Neural cell (in vitro differentiated cells): ENCODE results near the gene HPSE2. TPM values are rescaled to one million over a fixed set of nuclear protein-coding genes. Genes with fewer than 3 reads are reported as not detected.

Source experiments
- H2AFZ ChIP-seq: fragments of 200-600, 300-800 bp; sonication (generic), shearing (Covaris generic); 2 replicates; pipeline ENCODE4 v1.6.0; 2014; ENCODE audit warnings: low read depth, mild to moderate bottlenecking, antibody characterized with exemption, low read length, moderate library complexity
- H3F3A ChIP-seq: fragments of 200-600 bp; shearing (Covaris generic); 2 replicates; pipeline ENCODE4 v1.6.1; 2016; ENCODE audit warnings: mild to moderate bottlenecking, moderate library complexity, mixed read lengths, antibody characterized with exemption, low read length; ENCODE audit not compliant: insufficient read depth, poor library complexity, severe bottlenecking
- H3K27ac ChIP-seq: fragments of 200-600, 300-800 bp; sonication (generic), shearing (Covaris generic); 2 replicates; pipeline ENCODE4 v1.5.1; 2014; ENCODE audit warnings: mild to moderate bottlenecking, low read length, moderate library complexity
- H3K27me3 ChIP-seq: fragments of 300-800, 200-600 bp; sonication (generic), shearing (Covaris generic); 2 replicates; pipeline ENCODE4 v1.6.0; 2014; ENCODE audit warnings: mild to moderate bottlenecking, low read depth, low read length, moderate library complexity; ENCODE audit not compliant: insufficient read depth
- H3K36me3 ChIP-seq: fragments of 300-800, 200-600 bp; sonication (generic), shearing (Covaris generic); 2 replicates; pipeline ENCODE4 v1.5.1; 2014; ENCODE audit warnings: mild to moderate bottlenecking, antibody characterized with exemption, low read length, moderate library complexity; ENCODE audit not compliant: insufficient read depth
- H3K4me2 ChIP-seq: fragments of 300-800, 200-600 bp; sonication (generic), shearing (Covaris generic); 2 replicates; pipeline ENCODE4 v1.6.0; 2014; ENCODE audit warnings: mild to moderate bottlenecking, low read length
- H3K4me3 ChIP-seq: fragments of 300-800, 200-600 bp; sonication (generic), shearing (Covaris generic); 2 replicates; pipeline ENCODE4 v1.5.1; 2014; ENCODE audit warnings: mild to moderate bottlenecking, low read length, moderate library complexity
- H3K79me2 ChIP-seq: fragments of 200-600 bp; shearing (Covaris generic); replicated peaks from 2 replicates; pipeline ENCODE4 v1.6.0; 2014; ENCODE audit warnings: mild to moderate bottlenecking, low read length, moderate library complexity; ENCODE audit not compliant: insufficient read depth
- H3K9ac ChIP-seq: fragments of 300-800, 200-600 bp; sonication (generic), shearing (Covaris generic); 2 replicates; pipeline ENCODE4 v1.6.1; 2016; ENCODE audit warnings: mild to moderate bottlenecking, low read length, mixed read lengths
- H3K9me2 ChIP-seq: fragments of 200-600 bp; shearing (Covaris generic); 2 replicates; pipeline ENCODE4 v1.6.1; 2016; ENCODE audit warnings: mild to moderate bottlenecking, low read length, mixed read lengths; ENCODE audit not compliant: insufficient read depth
- H3K9me3 ChIP-seq: fragments of 200-600, 300-800 bp; sonication (generic), shearing (Covaris generic); 2 replicates; pipeline ENCODE4 v1.6.1; 2016; ENCODE audit warnings: mild to moderate bottlenecking, mixed run types, low read length, moderate library complexity, mixed read lengths
- H4K20me1 ChIP-seq: fragments of 200-600 bp; shearing (Covaris generic); 2 replicates; pipeline ENCODE4 v1.6.1; 2016; ENCODE audit warnings: mild to moderate bottlenecking, mixed run types; ENCODE audit not compliant: insufficient read depth
- CTCF ChIP-seq: fragments of 450-650 bp; IDR thresholded peaks from 2 replicates; pipeline ENCODE4 v1.5.1; 2014; ENCODE audit warnings: antibody characterized with exemption, mild to moderate bottlenecking, moderate library complexity; ENCODE audit not compliant: poor library complexity, severe bottlenecking
- EP300 ChIP-seq: fragments of 450-650 bp; conservative IDR thresholded peaks from 2 replicates; pipeline ENCODE4 v1.6.1; 2014; ENCODE audit warnings: antibody characterized with exemption, mild to moderate bottlenecking, moderate library complexity; ENCODE audit not compliant: poor library complexity, severe bottlenecking
- EZH2 ChIP-seq: fragments of 200-600, 300-800 bp; shearing (Covaris generic), sonication (generic); IDR thresholded peaks from 2 replicates; pipeline ENCODE4 v1.6.1; 2014; ENCODE audit warnings: antibody characterized with exemption, low read length, borderline replicate concordance, mild to moderate bottlenecking; ENCODE audit not compliant: insufficient read depth, poor library complexity, severe bottlenecking
- MXI1 ChIP-seq: fragments of 450-650 bp; conservative IDR thresholded peaks from 2 replicates; pipeline ENCODE4 v1.6.1; 2014; ENCODE audit warnings: antibody characterized with exemption, mild to moderate bottlenecking; ENCODE audit not compliant: poor library complexity, severe bottlenecking
- POLR2AphosphoS5 ChIP-seq: IDR thresholded peaks from 2 replicates; pipeline ENCODE4 v1.6.1; 2012
- RAD21 ChIP-seq: fragments of 450-650 bp; conservative IDR thresholded peaks from 2 replicates; pipeline ENCODE4 v1.6.1; 2014; ENCODE audit warnings: antibody characterized with exemption, mild to moderate bottlenecking, moderate library complexity
- REST ChIP-seq: IDR thresholded peaks from 2 replicates; pipeline ENCODE4 v1.6.1; 2012; ENCODE audit warnings: borderline replicate concordance
- SMC3 ChIP-seq: fragments of 450-650 bp; conservative IDR thresholded peaks from 2 replicates; pipeline ENCODE4 v1.6.1; 2014; ENCODE audit warnings: antibody characterized with exemption, mild to moderate bottlenecking, moderate library complexity; ENCODE audit not compliant: poor library complexity
- TAF1 ChIP-seq: IDR thresholded peaks from 2 replicates; pipeline ENCODE4 v1.6.1; 2012; ENCODE audit warnings: low read depth
- polyA plus RNA-seq: library from polyadenylated mRNA; depleted of rRNA; stranded (reverse); fragments of >200 nt; gene quantifications from 2 replicates; pipeline ENCODE4 v1.2.3, GENCODE V29; 2014

Gene HPSE2
- polyA plus RNA-seq, 1 donor from 2014 or later: not detected

- H3K36me3 ChIP-seq: no peaks in the 10 kb centered on the region
- no peak overlapping the region for H3K27ac ChIP-seq
- H3K9ac ChIP-seq: no peak overlapping the region
- no peak overlapping the region for H2AFZ ChIP-seq
- no peaks in the 10 kb centered on the region for H3K9me2 ChIP-seq
- no peaks in the 10 kb centered on the region for H3K9me3 ChIP-seq
- H3F3A ChIP-seq: no peaks in the 10 kb centered on the region
- TF ChIP-seq RAD21 (no peak), REST (no peak), TAF1 (no peak), EZH2 (no peak), EP300 (no peak), MXI1 (no peak), POLR2AphosphoS5 (no peak), CTCF (no peak), SMC3 (no peak)
- no peak overlapping the region for H3K4me2 ChIP-seq
- H3K79me2 ChIP-seq: no peaks in the 10 kb centered on the region
- no peak overlapping the region for H3K4me3 ChIP-seq
- no peaks in the 10 kb centered on the region for H3K27me3 ChIP-seq
- H4K20me1 ChIP-seq: no peaks in the 10 kb centered on the region
These were observed 319.7 kb downstream of the HPSE2 start for GRCh38 chr10:98915911-98916310.

GRCh38 chr10:98910546-98910945 lies 325.1 kb downstream of the HPSE2 start:
- H3K9ac ChIP-seq: no peak overlapping the region
- no peaks in the 10 kb centered on the region for H3K27me3 ChIP-seq
- H3K36me3 ChIP-seq: no peaks in the 10 kb centered on the region
- no peak for TF ChIP-seq RAD21
- TF ChIP-seq SMC3: no peak
- TF ChIP-seq EP300: no peak
- no peak for TF ChIP-seq TAF1
- TF ChIP-seq MXI1: no peak
- TF ChIP-seq EZH2: no peak
- no peak for TF ChIP-seq REST
- TF ChIP-seq POLR2AphosphoS5: no peak
- TF ChIP-seq CTCF: no peak
- no peak overlapping the region for H3K4me2 ChIP-seq
- no peaks in the 10 kb centered on the region for H3F3A ChIP-seq
- no peaks in the 10 kb centered on the region for H3K79me2 ChIP-seq
- no peaks in the 10 kb centered on the region for H3K9me2 ChIP-seq
- no peak overlapping the region for H2AFZ ChIP-seq
- no peaks in the 10 kb centered on the region for H4K20me1 ChIP-seq
- no peaks in the 10 kb centered on the region for H3K9me3 ChIP-seq
- no peak overlapping the region for H3K27ac ChIP-seq
- H3K4me3 ChIP-seq: no peak overlapping the region
